ENCODE measurements around the gene PITPNM2.

- TF ChIP-seq CTCF (IDR thresholded peaks at IDR 0.05; ENCODE audit: low read depth, low read length), result no peak
- TF ChIP-seq POLR2A (IDR thresholded peaks at IDR 0.05; ENCODE audit: extremely low read depth, insufficient read length), result no peak
- no peak for TF ChIP-seq MAX (IDR thresholded peaks at IDR 0.05; ENCODE audit: low read depth, low read length)
These were observed 17.2 kb downstream of the PITPNM2 start for GRCh38 chr12:123133701-123134100.
